IMR-90 (cell line): ENCODE data around the gene DLG4. TPM values are rescaled to one million over a fixed set of nuclear protein-coding genes. Genes with fewer than 3 reads are reported as not detected.

Experiments used
- ATAC-seq: fragments of 200-7000 bp; cut with Tn5 transposase; 2 replicates; pipeline ENCODE4 v1.9.1; 2020; ENCODE audit warnings: low read depth, mild to moderate bottlenecking, moderate library complexity
- BruUV-seq: library from RNA; stranded (reverse); fragments of 400-500 nt; replicated peaks from 2 replicates; lab custom pipeline; 2021; lab: Mats Ljungman, UMichigan
- CTCF ChIA-PET: fragments of 300-600 bp; formaldehyde crosslinking; extraction: SDS; loops from one replicate; lab custom pipeline; 2021; ENCODE audit warnings: antibody characterized with exemption; lab: Yijun Ruan, JAX
- POLR2A ChIA-PET: fragments of 300-600 bp; sonication (Branson Sonifier 250); formaldehyde crosslinking; loops from one replicate; lab custom pipeline; 2022; ENCODE audit warnings: antibody characterized with exemption; ENCODE audit not compliant: unreplicated experiment; lab: Charles Lee
- DNase-seq: peaks from one replicate; pipeline ENCODE4 v3.0.0; 2013
- H2AFZ ChIP-seq: replicated peaks from 2 replicates; pipeline ENCODE3; 2013; ENCODE audit warnings: low read length, mild to moderate bottlenecking; ENCODE audit not compliant: poor library complexity
- H2AK5ac ChIP-seq: 2 replicates; pipeline ENCODE4 v1.6.1; 2013; ENCODE audit warnings: low read depth, low read length, inconsistent platforms
- H2AK9ac ChIP-seq: replicated peaks from 2 replicates; pipeline ENCODE3; 2013; ENCODE audit warnings: mild to moderate bottlenecking, low read depth, low read length, moderate library complexity; ENCODE audit not compliant: poor library complexity
- H2BK120ac ChIP-seq: 2 replicates; pipeline ENCODE4 v1.6.1; 2013; ENCODE audit warnings: low read depth, low read length, inconsistent platforms
- H2BK15ac ChIP-seq: 3 replicates; pipeline ENCODE4 v1.6.1; 2013; ENCODE audit warnings: low read depth, low read length, inconsistent platforms
- H2BK20ac ChIP-seq: 2 replicates; pipeline ENCODE4 v1.6.1; 2013; ENCODE audit warnings: low read depth, mild to moderate bottlenecking, inconsistent platforms, low read length, moderate library complexity
- H2BK5ac ChIP-seq: 2 replicates; pipeline ENCODE4 v1.6.1; 2013; ENCODE audit warnings: mild to moderate bottlenecking, low read depth, low read length, inconsistent platforms; ENCODE audit not compliant: poor library complexity, severe bottlenecking
- H3K14ac ChIP-seq: replicated peaks from 2 replicates; pipeline ENCODE4 v1.6.1; 2013; ENCODE audit warnings: low read depth, low read length, inconsistent platforms
- H3K18ac ChIP-seq: 2 replicates; pipeline ENCODE4 v1.6.1; 2013; ENCODE audit warnings: low read depth, low read length, control low read depth
- H3K23ac ChIP-seq: 2 replicates; pipeline ENCODE4 v1.6.1; 2013; ENCODE audit warnings: low read depth, low read length, inconsistent platforms
- H3K27ac ChIP-seq: 2 replicates; pipeline ENCODE4 v1.5.1; 2013; ENCODE audit warnings: mild to moderate bottlenecking, control low read depth, low read length; ENCODE audit not compliant: insufficient read depth
- H3K27me3 ChIP-seq: 2 replicates; pipeline ENCODE4 v1.6.1; 2013; ENCODE audit warnings: low read length; ENCODE audit not compliant: control insufficient read depth, insufficient read depth
- H3K36me3 ChIP-seq: 2 replicates; pipeline ENCODE4 v1.6.1; 2013; ENCODE audit warnings: low read length, mixed read lengths; ENCODE audit not compliant: control insufficient read depth, insufficient read depth
- H3K4ac ChIP-seq: 2 replicates; pipeline ENCODE4 v1.6.1; 2013; ENCODE audit warnings: low read depth, low read length, inconsistent platforms
- H3K4me1 ChIP-seq: 2 replicates; pipeline ENCODE4 v1.6.1; 2013; ENCODE audit warnings: low read length, mixed read lengths; ENCODE audit not compliant: control insufficient read depth, insufficient read depth
- H3K4me2 ChIP-seq: 2 replicates; pipeline ENCODE4 v1.6.1; 2013; ENCODE audit warnings: low read depth, mild to moderate bottlenecking, control low read depth, low read length, moderate library complexity
- H3K4me3 ChIP-seq: 2 replicates; pipeline ENCODE4 v1.5.1; 2013; ENCODE audit warnings: low read depth, mild to moderate bottlenecking, control low read depth, low read length, moderate library complexity; ENCODE audit not compliant: insufficient read depth
- H3K56ac ChIP-seq: 2 replicates; pipeline ENCODE4 v1.6.1; 2013; ENCODE audit warnings: low read length, inconsistent platforms; ENCODE audit not compliant: insufficient read depth; ENCODE audit errors: extremely low read depth
- H3K79me1 ChIP-seq, 2 experiments: 2 replicates each; pipeline ENCODE4 v1.6.1; 2013; ENCODE audit warnings: low read length in 2 of 2, inconsistent platforms in 1 of 2, low read depth in 1 of 2
- H3K9ac ChIP-seq: 2 replicates; pipeline ENCODE4 v1.6.1; 2013; ENCODE audit warnings: low read depth, low read length, control low read depth
- H3K9me1 ChIP-seq: 2 replicates; pipeline ENCODE4 v1.6.1; 2013; ENCODE audit warnings: low read length, inconsistent platforms; ENCODE audit not compliant: insufficient read depth
- H3K9me3 ChIP-seq: 2 replicates; pipeline ENCODE4 v1.6.1; 2013; ENCODE audit warnings: low read length; ENCODE audit not compliant: control insufficient read depth, insufficient read depth
- H4K20me1 ChIP-seq: 2 replicates; pipeline ENCODE4 v1.6.1; 2013; ENCODE audit warnings: low read length, inconsistent platforms; ENCODE audit not compliant: insufficient read depth
- H4K5ac ChIP-seq: 2 replicates; pipeline ENCODE4 v1.6.1; 2013; ENCODE audit warnings: mild to moderate bottlenecking, low read depth, low read length, control low read depth
- H4K8ac ChIP-seq, 2 experiments: 2 replicates each; pipeline ENCODE4 v1.6.1; 2013; ENCODE audit warnings: low read depth in 2 of 2, low read length in 2 of 2, control low read depth in 1 of 2, inconsistent platforms in 1 of 2
- H4K91ac ChIP-seq: 2 replicates; pipeline ENCODE4 v1.6.1; 2013; ENCODE audit warnings: low read depth, low read length, inconsistent platforms; ENCODE audit not compliant: insufficient read depth
- BHLHE40 ChIP-seq: fragments of 150-350 bp; IDR thresholded peaks from 2 replicates; pipeline ENCODE4 v1.6.1; 2016; ENCODE audit warnings: mild to moderate bottlenecking, low read depth, low read length
- CEBPB ChIP-seq: IDR thresholded peaks from 2 replicates; pipeline ENCODE4 v1.6.1; 2012; ENCODE audit warnings: low read depth, low read length, improper control_type of control experiment
- MAZ ChIP-seq: IDR thresholded peaks from 2 replicates; pipeline ENCODE4 v1.6.1; 2012; ENCODE audit warnings: low read depth, mild to moderate bottlenecking, low read length, improper control_type of control experiment, moderate library complexity, borderline replicate concordance
- NFE2L2 ChIP-seq: fragments of 150-350 bp; IDR thresholded peaks from 2 replicates; pipeline ENCODE4 v1.6.1; 2016; ENCODE audit warnings: low read depth, mild to moderate bottlenecking, low read length
- POLR2A ChIP-seq: IDR thresholded peaks from 2 replicates; pipeline ENCODE4 v1.6.1; 2012; ENCODE audit warnings: mild to moderate bottlenecking, low read depth, low read length
- RAD21 ChIP-seq: IDR thresholded peaks from 2 replicates; pipeline ENCODE4 v1.6.1; 2012; ENCODE audit warnings: low read length, improper control_type of control experiment
- RCOR1 ChIP-seq: IDR thresholded peaks from 2 replicates; pipeline ENCODE4 v1.6.1; 2012; ENCODE audit warnings: mild to moderate bottlenecking, low read length, improper control_type of control experiment; ENCODE audit not compliant: insufficient replicate concordance
- RFX5 ChIP-seq: IDR thresholded peaks from 2 replicates; pipeline ENCODE4 v1.8.0; 2012; ENCODE audit warnings: low read depth, mild to moderate bottlenecking, low read length, moderate library complexity
- SMC3 ChIP-seq: fragments of 150-350 bp; IDR thresholded peaks from 2 replicates; pipeline ENCODE4 v1.6.1; 2016; ENCODE audit warnings: low read depth, mild to moderate bottlenecking, antibody characterized with exemption, low read length, moderate library complexity
- WGBS, 2 experiments: methylation state at CpG; one replicate each; pipeline versions ENCODE4 v1.1.5 to v1.1.7; 2013; ENCODE audit warnings: missing lambda C conversion rate in 2 of 2; ENCODE audit not compliant: insufficient read length in 1 of 2; ENCODE audit errors: extremely low coverage in 2 of 2; 5-methylcytosine and 5-hydroxymethylcytosine counted together
- dilution Hi-C: fragments of 300-500 bp; cut with HindIII; formaldehyde crosslinking; loops from one replicate; pipeline ENCODE4 v1.14.3; 2018; ENCODE audit warnings: low sequenced_read_pairs; ENCODE audit not compliant: unreplicated experiment
- in situ Hi-C: fragments of 300-500 bp; cut with MboI; formaldehyde crosslinking; loops from 3 replicates; pipeline ENCODE4 v1.14.3; 2019; ENCODE audit warnings: low sequenced_read_pairs, inconsistent platforms, mixed read lengths
- intact Hi-C: fragments of 100-400 bp; cut with micrococcal nuclease; formaldehyde crosslinking; loops from 2 replicates; pipeline ENCODE4 v1.10.0; 2022
- polyA plus RNA-seq, 3 experiments: library from polyadenylated mRNA; depleted of rRNA; stranded (reverse); fragments of >200 nt; gene quantifications; 2 replicates each; pipeline ENCODE4 v1.2.3, GENCODE V29; 2012; ENCODE audit warnings: low replicate concordance in 1 of 3
- total RNA-seq: library from RNA; depleted of rRNA; stranded (reverse); fragments of >200 nt; gene quantifications from 2 replicates; pipeline ENCODE4 v1.2.3, GENCODE V29; 2012
- TF ChIP-seq, protein P1 (sequence below): fragments of 150-350 bp; IDR thresholded peaks from 2 replicates; pipeline ENCODE4 v1.6.1; 2016; ENCODE audit warnings: low read depth, mild to moderate bottlenecking, low read length, moderate library complexity, borderline replicate concordance
- TF ChIP-seq, protein P2 (sequence below): fragments of 150-350 bp; IDR thresholded peaks from 2 replicates; pipeline ENCODE4 v1.6.1; 2017; ENCODE audit warnings: mild to moderate bottlenecking, antibody characterized with exemption, low read length, low read depth

The DLG4 gene
- total and polyA plus RNA-seq, 2 of the 4 experiments (the other 2 are of a cell fraction), result 8.2 to 30.5 TPM

DNA sequence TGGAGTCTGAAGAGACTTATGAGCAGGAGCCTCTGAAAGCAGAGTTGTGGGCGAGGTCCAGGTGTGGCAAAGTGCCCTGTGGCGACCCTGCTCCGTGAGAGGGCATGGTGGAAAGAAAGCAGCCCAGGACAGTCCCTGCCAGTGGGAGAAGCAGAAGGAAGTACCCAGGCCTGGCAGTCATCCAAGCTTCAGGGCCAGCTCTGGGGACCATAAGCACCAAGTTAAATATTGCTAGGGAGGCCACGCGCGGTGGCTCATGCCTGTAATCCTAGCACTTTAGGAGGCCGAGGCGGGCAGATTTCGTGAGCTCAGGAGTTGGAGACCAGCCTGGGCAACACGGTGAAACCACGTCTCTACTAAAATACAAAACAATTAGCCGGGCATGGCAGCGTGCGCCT is 35.5 kb downstream of the DLG4 start:
- TF ChIP-seq MAZ (no peak), BHLHE40 (no peak), RAD21 (no peak), RCOR1 (no peak), POLR2A (no peak), NFE2L2 (no peak), CEBPB (no peak), RFX5 (no peak), SMC3 (no peak)
- TF ChIP-seq, protein P1, sequence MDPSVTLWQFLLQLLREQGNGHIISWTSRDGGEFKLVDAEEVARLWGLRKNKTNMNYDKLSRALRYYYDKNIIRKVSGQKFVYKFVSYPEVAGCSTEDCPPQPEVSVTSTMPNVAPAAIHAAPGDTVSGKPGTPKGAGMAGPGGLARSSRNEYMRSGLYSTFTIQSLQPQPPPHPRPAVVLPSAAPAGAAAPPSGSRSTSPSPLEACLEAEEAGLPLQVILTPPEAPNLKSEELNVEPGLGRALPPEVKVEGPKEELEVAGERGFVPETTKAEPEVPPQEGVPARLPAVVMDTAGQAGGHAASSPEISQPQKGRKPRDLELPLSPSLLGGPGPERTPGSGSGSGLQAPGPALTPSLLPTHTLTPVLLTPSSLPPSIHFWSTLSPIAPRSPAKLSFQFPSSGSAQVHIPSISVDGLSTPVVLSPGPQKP, result no peak
- TF ChIP-seq, protein P2, sequence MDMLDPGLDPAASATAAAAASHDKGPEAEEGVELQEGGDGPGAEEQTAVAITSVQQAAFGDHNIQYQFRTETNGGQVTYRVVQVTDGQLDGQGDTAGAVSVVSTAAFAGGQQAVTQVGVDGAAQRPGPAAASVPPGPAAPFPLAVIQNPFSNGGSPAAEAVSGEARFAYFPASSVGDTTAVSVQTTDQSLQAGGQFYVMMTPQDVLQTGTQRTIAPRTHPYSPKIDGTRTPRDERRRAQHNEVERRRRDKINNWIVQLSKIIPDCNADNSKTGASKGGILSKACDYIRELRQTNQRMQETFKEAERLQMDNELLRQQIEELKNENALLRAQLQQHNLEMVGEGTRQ, result no peak
- intact Hi-C loops, result no loop called here

More for the DNA sequence above, 35.5 kb downstream of the DLG4 start:
- H2AK9ac ChIP-seq, result no peak overlapping the region
- H3K4me2 ChIP-seq, result no peak overlapping the region
- no peaks in the 10 kb centered on the region; a peak in 1 of 4 replicates for H3K79me1 ChIP-seq
- CTCF ChIA-PET, result no interaction called here
- dilution Hi-C loops, result no loop called here
- H3K9me3 ChIP-seq, result no peaks in the 10 kb centered on the region
- H3K23ac ChIP-seq, result no peak overlapping the region
- no peaks in the 10 kb centered on the region for H3K4me1 ChIP-seq
- BruUV-seq, result no TSS peak
- H4K8ac ChIP-seq, result no peak overlapping the region
- no peak overlapping the region for H3K4me3 ChIP-seq
- H2BK20ac ChIP-seq, result no peak overlapping the region
- DNase-seq, result no peak
- 92% methylated on average over 3 of the region's 14 CpGs; no CpG with 5 or more reads in 1 of the 2 experiments for WGBS, 2 experiments
- no peak overlapping the region for H3K14ac ChIP-seq
- H4K5ac ChIP-seq, result no peak overlapping the region
- no peaks in the 10 kb centered on the region; the same call in 1 of the 2 replicates for H3K9me1 ChIP-seq
- no peaks in the 10 kb centered on the region for H3K27me3 ChIP-seq
- peaks cover 8% of the 10 kb centered on the region for H3K36me3 ChIP-seq
- H2BK5ac ChIP-seq, result no peak overlapping the region
- no peak overlapping the region for H3K27ac ChIP-seq
- no peak overlapping the region for H2AFZ ChIP-seq
- no peak overlapping the region for H3K9ac ChIP-seq
- H4K91ac ChIP-seq, result no peak overlapping the region
- no peaks in the 10 kb centered on the region for H4K20me1 ChIP-seq
- H2BK120ac ChIP-seq, result no peak overlapping the region
- H3K4ac ChIP-seq, result no peak overlapping the region
- POLR2A ChIA-PET, result no interaction called here
- no peak overlapping the region for H2BK15ac ChIP-seq
- in situ Hi-C loops, result no loop called here
- no peak overlapping the region for H3K56ac ChIP-seq
- H3K18ac ChIP-seq, result no peak overlapping the region
- no peak overlapping the region for H2AK5ac ChIP-seq
- no peak for ATAC-seq
